Activated CD4-positive, alpha-beta T cell treated with anti-CD3 and anti-CD28 coated beads, Interleukin-2, amount 50 U/mL, for 24 hours (primary cell): ENCODE results near the gene RALB.
A peak's percentile ranks its signal among the peaks of the same experiment; 100 is the strongest.

Experiments
- DNase-seq, 2 donors: peaks; one replicate each; pipeline ENCODE4 v3.0.0-alpha.2; 2020; ENCODE audit warnings: low read depth in 1 of 2, low spot score in 1 of 2

Gene RALB

GRCh38 chr2:120252225-120253020 is at the start of gene RALB:
TSS of gene RALB (plus strand) at chr2:120252852. CDS start at chr2:120278665, 25,813 bp downstream.
- peak; percentile 95 to 98 for DNase-seq

- DNase-seq: no peak
Observed at GRCh38 chr2:120203251-120204021, 49.2 kb upstream of the RALB start.

GRCh38 chr2:120204022-120204405 is 48.6 kb upstream of the RALB start:
- DNase-seq: no peak

- DNase-seq: no peak
Observed at GRCh38 chr2:120204417-120204816, 48.2 kb upstream of the RALB start.

- DNase-seq: no peak
Observed at GRCh38 chr2:120204945-120205670, 47.5 kb upstream of the RALB start.

DNA sequence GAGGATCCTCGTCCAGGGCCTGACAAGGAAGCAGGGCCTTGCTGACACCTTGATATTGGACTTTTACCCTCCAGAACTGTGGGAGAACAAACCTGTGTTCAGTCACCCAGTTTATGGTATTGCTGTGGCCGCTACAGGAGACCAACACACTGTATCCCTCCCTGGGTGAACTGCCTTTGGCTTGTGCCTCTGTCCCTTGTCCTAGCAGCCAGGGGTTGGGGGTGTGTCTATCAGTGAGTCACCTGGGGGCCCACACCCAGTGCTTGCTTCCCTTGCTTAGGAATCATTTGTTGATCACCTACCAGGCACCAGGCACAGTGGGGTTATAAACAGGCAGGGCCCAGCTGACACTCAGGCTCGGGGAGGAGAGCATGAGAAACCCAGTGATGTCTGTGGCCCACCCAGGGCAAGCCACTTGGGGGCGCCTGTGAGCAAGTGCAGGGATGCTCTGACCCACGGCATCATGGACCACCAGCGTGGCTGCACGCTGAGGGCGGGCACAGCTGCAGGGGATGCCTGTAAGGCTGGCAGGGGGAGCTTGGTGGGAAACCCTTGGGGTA is 46.5 kb upstream of the RALB start:
- DNase-seq: no peak

GRCh38 chr2:120208381-120209353 is 44.0 kb upstream of the RALB start:
- DNase-seq: no peak

DNA sequence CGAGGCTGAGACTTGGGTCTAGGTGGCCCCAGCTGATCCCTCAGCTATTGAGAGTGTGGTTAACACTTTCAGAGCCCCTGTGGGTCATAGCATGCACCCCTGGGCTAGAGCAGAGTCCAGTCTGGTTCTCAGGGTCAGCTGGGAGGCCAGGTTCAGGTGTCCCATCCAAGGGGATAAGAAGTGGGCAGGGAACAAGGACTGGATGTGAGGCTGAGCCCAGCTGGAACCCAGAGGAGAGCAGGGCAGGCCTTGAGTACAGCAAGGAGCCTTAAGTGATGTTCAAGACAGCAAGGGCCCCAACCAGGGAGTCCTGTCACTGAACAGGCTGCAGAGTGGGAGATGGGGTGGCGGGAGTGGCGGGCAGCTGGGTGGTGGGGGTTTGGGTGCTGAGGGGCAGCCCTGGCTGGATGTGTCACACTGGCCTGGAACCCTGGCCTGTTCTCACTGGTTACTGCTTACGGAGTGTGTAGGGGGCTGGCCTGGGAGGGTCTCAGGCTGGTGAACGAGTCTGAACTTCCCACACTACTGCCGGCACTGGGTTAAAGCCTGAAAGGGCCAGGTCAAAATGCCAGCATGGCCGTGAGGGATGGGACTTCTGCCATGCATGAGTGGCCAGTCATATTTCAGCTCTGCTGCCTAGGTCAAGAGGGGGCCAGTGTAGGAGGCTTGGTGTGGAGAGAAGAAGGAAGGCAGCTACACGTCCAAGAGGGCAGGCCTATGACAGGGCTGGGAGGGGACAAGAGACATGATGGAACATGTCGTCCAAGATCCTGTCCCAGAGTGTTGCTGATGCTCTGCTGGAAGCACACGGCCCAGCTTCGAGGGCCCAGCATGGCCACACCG is 43.0 kb upstream of the RALB start:
- DNase-seq: no peak

DNA sequence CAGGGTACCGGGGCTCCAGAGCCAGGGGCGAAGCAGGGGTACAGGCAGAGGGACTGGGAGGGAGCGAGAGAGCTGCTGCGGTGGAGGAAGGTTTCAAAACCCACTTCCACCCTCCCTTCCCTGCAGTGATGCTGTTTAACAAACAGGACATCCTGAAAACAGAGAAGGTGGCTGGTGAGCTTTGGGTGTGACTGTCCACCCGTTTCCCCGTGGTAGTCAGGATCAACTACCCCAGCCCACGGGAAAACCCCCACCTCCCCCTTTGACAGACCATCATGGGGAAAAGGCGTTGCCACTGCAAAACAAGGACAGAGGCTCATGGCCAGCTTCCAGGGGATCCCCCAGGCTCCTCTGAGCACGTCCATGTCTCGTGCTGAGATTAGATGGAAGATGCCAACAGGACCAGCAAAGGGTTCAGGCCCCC is 42.4 kb upstream of the RALB start:
- DNase-seq: no peak

DNA sequence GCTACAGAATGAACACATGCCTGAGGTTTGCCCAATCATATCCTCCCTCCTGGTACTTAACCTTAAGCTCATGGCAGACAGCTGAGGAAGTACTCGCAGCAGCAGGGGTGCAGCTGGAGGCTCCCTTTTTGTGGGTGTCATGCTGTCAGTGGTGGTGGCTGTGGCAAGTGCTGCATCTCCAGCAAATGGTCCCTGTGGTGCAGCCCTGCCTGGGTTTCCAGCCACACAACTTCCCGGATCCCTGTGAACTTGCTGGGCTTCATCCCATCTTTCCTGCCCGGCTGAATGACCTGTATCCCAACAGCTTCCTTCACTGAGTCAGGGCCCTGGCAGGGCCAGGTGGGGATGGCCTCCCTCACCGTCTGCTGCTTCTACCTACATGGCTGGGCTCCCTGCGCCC is 34.5 kb upstream of the RALB start:
- no peak for DNase-seq

- DNase-seq: no peak
Observed at GRCh38 chr2:120219291-120219690, 33.4 kb upstream of the RALB start.

DNA sequence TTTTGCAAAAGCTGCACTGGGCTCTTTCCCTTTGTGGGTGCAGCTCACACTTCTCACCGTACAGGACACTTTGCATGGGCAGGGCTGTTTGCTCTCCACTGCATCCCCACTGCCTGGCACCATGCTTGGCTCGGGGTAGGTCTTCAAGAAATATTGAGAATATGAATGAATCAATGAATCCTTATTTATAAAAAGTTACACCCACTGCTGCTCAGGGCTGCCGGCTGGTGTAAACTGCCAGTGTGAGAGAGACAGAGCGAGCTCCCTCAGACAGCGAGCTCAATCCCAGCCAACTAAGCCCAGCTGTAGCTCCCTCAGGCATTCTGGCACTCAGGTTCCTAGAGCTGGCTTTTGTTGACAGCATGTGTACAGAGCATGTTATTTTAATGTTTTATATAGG is 32.9 kb upstream of the RALB start:
- DNase-seq: no peak

GRCh38 chr2:120220756-120221155 is 31.9 kb upstream of the RALB start:
- no peak for DNase-seq

DNA sequence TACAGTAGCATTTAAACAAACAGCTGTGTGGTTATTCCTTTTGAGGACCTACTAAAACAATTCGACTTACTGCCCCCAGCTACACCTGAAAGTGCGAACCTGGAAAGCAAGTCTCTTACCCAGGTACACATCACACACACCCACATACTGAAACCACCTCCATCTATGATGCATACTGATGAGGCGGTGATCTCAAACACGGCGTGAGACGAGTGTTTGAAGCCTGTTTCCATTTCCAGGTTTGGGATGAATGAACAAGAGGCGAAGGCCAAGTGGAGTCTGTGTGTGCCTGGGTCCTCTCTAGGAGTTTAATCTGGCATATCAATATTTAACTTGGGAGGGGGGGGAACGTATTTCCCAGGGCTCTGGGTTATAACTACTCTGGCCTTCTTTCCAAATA is 31.0 kb upstream of the RALB start:
- no peak for DNase-seq

DNA sequence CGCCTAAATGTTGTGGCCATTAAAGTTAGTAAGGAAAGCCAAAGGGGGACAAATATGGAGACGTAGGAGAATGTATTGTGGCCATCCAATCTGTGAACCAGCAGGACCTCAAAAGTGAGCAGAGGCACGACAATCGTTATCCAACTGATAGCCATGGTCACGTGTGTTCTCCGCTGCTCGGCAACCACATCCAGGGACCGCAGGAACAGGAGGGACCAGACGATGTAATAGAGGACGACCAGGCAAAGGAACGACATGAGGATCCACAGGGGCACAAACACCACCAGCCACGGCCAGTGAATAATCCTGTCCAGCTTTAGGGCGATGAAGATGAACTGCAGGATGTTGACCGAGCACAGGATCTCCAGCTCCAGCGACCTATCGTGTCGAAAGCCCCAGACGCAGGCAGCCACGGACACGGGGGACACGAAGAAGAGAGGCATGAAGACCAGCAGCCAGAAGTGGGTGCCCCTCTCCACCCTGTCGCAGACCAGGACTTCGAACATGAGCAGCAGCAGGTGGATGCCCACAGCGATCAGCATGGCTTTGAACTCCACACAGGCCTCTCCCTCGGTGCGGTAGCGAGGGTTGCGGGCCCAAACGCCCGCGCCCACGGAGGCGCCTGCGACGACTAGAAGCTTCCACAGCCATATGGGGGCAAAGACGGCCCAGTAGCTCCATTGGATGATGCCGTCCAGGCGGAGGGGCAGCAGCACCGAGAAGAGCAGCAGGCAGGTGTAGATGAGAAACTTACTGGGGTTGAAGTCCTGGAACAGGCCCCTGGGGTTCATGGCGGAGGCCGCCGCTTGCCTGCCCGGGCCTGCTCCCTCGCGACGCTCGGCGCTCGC is 30.2 kb upstream of the RALB start:
- DNase-seq: no peak

- peak; percentile 83 to 86 for DNase-seq
Observed at GRCh38 chr2:120223034-120223912, 29.4 kb upstream of the RALB start, which contains the start of gene TMEM185B. TSS of gene TMEM185B (minus strand) at chr2:120223400. CDS start at chr2:120222976, 424 bp downstream.

DNA sequence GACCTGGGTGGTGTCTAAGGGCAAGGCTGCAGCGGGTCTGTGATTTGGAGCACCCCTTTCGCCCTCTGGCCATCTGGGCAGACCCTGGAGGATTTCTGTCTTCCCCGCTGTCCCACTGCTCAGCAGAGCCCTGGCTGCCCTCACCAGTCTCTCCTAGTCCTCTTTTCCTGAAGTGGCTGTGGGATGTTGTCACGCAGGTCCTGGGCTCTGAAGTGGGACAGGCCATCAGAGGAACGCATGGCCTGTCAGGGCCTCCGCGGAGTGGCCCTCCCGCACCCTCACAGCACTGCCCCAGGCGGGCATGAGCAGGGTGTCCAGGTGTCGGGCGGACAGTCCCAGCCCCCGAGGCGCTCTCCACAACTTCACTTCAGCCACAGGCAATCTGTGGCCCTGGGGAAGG is 28.4 kb upstream of the RALB start:
- no peak for DNase-seq
